NCI-H345 treated with DMSO at 0.1 percent for 48 hours (cell line): Measurements from ENCODE around the gene DNAJB6.

ENCODE experiments used
- DNase-seq: peaks from one replicate; lab custom pipeline; 2025; ENCODE audit not compliant: unreplicated experiment; lab: John Stamatoyannopoulos, UW

Gene DNAJB6

DNA sequence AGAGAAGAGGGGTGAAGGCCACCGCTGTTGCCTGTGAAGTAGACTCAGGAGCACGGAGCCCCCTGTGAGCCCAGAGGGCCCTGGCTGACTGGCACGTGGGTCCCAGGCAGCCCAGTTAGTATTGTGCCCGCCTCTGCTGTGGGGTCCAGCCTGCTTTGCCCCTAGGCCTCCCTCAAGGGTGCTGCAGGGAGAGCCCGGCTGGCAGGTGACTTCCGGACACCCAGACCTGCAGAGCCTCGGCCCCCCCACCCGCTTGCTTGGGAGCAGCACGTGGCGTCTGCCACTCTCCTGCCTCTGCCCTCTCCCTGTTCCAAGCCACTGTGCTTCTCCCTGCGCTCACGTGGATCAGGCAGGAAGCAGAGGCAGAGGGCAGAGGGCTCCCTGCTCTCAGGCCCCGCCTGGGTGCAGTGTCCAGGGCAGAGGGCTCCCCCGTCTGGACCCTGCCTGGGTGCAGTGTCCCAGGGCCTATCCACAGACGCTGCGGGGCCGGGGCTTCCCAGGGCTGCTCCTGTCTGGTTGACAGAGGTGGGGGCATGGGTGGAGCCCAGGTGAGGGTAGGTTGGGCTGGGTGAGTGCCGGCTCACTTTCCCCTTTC, 88.4 kb downstream of the DNAJB6 start:
- DNase-seq: no peak

GRCh38 chr7:157425761-157426160, 89.0 kb downstream of the DNAJB6 start:
- DNase-seq: no peak

DNA sequence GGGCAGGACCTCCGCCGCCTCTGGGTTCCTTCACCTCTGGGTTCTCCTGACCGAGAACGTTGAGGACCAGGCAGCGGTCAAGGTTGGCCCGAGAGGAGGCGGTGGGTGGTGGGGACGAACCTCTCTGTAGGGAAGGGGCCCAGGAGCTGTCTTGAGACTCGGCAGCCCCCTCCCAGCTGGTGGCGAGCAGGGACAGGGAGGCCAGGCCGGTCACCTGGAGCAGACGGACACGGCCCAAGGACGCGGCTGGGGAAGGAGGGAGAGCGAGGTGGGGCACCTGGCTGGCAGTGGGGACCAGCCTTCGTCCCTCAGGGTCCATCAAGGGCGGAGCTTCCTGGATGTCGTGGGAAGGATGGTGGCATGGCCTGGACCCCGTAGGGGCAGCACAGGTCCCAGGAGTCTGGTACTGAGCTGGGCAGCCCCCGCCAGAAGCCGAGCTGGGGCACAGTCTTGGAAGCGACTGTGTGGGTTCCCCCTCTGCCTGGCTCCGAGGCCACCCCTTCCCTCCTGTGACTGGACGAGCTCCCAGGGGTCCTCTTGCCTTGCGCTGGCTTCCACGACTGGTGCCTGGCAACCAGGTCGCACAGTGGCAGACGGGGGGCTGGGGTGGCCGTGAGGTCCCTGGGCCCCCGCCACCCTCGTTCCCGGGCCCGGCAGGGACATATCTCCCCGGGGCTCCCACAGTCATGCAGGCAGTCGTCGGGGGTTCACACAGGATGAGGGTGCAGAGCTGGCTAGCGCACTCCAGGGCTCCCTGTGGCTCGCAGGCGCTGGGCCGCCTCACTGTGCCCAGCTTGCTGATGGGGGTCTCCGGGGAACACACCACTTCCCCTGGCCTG, 89.9 kb downstream of the DNAJB6 start:
- DNase-seq: no peak

DNA sequence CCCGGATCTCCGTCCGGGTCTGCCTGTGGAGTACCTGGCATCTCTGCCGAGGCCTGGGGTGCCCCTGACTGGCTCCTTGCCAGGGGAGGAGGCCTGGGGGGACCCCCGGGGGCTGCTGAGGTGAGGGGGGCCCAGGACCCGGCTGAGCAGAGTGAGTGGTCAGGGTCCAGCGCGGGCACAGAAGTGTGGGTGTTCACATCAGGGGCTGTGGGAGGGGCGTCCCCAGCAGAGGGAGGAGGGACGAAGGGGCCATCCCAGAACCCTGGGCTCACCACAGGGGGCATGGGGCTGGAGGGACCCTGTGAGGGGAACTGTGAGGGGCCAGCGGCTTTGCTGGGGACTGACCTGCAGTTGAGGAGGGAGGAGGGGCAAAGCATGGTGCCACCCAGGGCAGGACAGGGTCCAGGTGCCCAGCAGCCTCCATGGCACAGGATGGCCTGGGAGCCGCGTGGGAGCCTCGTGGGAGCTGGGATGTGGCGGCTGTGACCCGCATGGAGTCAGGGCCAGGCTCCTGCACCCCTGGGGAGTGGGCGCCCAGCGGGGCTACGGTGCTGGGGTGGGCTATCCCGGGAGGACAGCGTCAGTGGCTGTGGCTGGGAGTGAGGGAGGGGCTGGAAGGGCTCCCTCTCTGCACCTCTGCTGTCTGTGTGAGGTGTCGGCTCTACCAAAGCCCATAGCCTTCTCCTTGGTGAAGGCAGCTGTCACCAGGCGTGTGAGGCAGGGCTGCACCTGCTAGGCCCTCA, 91.2 kb downstream of the DNAJB6 start:
- DNase-seq: no peak

DNA sequence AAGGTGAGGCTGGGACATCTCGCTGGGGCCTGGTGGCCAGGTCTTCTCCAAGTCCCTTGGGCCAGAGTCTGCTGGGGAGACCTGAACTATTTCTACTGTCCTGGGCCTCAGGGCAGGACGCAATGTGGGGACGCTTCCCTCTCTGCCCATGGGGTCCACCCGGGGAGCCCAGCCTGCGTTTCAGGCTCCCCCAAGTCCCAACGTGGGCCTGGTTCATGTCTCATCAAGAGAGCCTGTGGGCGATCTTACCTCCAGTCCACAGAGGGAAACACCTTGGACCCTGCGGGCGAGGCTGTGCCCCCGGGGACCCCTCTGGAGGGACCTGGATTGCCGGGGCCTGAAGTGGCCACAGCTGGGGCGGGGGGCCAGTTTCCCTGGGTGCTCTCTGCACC, 91.7 kb downstream of the DNAJB6 start:
- DNase-seq: no peak

GRCh38 chr7:157429001-157429679, 92.3 kb downstream of the DNAJB6 start:
- DNase-seq: peak; percentile 1

DNA sequence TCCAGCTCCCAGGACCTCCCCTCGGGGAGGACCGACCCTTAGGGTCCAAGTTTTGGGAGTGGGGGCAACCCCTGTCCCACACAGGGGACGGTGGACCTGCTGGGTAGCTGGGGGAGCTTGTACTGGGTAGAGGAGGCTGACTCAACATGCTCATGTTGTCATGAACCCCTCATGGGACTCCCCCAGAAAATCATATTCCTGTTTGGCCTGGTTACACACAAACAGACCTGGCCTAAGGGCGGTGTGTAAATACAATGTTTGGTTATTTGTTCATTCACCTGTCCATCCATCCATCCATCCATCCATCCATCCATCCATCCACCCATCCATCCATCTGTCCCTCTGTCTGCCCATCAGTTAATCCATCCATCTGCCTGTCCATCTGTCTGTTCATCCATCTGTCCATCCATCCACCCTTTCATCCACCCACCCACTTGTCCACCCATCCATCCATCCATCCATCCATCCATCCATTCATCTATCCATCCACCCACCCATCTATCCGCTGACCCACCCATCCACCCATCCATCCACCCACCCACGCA, 92.9 kb downstream of the DNAJB6 start:
- no peak for DNase-seq

GRCh38 chr7:157430721-157431120, 93.9 kb downstream of the DNAJB6 start:
- DNase-seq: no peak

- no peak for DNase-seq
These were observed 94.6 kb downstream of the DNAJB6 start for GRCh38 chr7:157431173-157431950.

- DNase-seq: no peak
These were observed 95.2 kb downstream of the DNAJB6 start for GRCh38 chr7:157431951-157432540.

GRCh38 chr7:157432541-157432956, 95.7 kb downstream of the DNAJB6 start:
- peak; percentile 41 for DNase-seq

GRCh38 chr7:157432957-157433576, 96.3 kb downstream of the DNAJB6 start:
- DNase-seq: peak; percentile 34

- DNase-seq: no peak
These were observed 96.8 kb downstream of the DNAJB6 start for GRCh38 chr7:157433628-157434027.

GRCh38 chr7:157434231-157434630, 97.4 kb downstream of the DNAJB6 start:
- no peak for DNase-seq

DNA sequence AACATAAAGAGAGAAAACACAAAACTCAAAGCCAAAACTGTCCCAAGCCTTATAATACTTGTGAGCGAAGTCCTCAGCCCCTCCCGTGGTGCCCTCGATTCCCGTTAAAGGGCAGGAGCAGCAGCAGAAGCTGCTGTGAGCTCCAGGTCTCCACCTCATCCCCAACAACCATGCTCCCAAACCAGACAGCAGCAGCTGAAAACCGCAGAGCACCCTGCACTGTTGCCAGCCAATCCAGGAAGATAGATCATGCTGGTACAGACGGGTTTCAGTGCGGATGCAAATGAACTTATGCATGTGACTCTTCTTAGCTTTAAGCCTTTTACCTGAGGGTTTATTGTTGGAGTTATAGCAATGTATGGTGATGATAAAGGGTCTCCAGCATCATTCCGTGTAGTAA, 97.9 kb downstream of the DNAJB6 start:
- DNase-seq: no peak

DNA sequence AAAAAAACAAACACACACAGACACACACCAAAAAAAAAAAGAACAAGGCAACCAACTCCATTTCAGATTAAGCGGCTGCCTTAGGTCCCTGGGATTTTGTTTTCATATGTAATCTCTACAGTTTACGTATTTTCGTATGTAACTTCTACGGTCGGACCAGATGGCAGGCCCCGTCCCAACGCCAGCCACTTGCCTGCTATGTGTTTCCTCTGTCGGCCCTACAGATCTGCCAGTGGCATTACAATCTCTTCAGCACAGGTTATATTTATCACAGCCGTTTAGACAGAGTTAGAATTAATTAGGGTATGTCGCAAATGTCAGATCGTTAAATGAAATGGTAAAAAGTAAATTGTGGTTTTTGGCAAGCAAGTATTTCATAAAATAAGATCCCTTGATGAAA, 99.3 kb downstream of the DNAJB6 start:
- DNase-seq: no peak

- DNase-seq: no peak
These were observed 100.1 kb downstream of the DNAJB6 start for GRCh38 chr7:157436763-157437480.

DNA sequence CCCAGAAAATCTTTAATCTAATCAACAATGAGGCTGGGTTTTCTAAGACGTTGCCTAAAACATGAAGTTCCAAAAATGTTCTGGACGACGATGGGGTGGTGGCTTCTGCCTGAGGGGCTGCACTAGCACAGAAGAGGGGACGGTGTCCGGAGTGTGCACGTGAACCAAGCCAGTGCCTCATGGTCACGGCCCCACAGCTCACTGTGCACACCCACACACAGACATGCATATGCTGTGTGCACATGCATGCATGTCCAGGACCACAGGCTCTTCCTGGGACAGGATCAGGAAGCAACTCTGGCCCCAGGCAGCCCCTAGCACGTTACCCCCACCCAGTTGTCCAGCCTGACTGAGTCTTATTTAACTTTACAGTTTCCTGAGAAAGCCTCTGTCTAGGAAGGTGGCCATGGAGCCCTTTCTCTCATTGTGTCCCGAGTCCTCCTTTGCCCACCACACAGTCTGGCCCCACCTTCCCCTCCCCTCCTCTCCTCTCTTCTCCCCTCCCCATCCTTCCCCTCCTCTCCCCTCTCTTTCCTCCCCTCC, 100.8 kb downstream of the DNAJB6 start:
- no peak for DNase-seq
